Neural crest cell (in vitro differentiated cells): ENCODE measurements around the gene PSAPL1. TPM values are rescaled to one million over a fixed set of nuclear protein-coding genes. Genes with fewer than 3 reads are reported as not detected.
A peak's percentile ranks its signal among the peaks of the same experiment; 100 is the strongest.

ENCODE experiments used
- DNase-seq: peaks from one replicate; pipeline ENCODE4 v3.0.0; 2021; ENCODE audit warnings: low read depth, mixed read lengths, low spot score
- H3K27ac Mint-ChIP-seq: one replicate; pipeline ENCODE4 v1.8.0; 2021; ENCODE audit warnings: mild to moderate bottlenecking, mixed read lengths; ENCODE audit not compliant: unreplicated experiment
- H3K27me3 Mint-ChIP-seq: 2 replicates; pipeline ENCODE4 v1.8.0; 2021; ENCODE audit warnings: low read depth, mild to moderate bottlenecking, mixed read lengths
- H3K36me3 Mint-ChIP-seq: 2 replicates; pipeline ENCODE4 v1.8.0; 2021; ENCODE audit warnings: low read depth, mild to moderate bottlenecking, mixed read lengths
- H3K4me1 Mint-ChIP-seq: 2 replicates; pipeline ENCODE4 v1.8.0; 2021; ENCODE audit warnings: mixed read lengths
- H3K4me3 Mint-ChIP-seq: one replicate; pipeline ENCODE4 v1.8.0; 2021; ENCODE audit warnings: mild to moderate bottlenecking, mixed read lengths
- H3K9me3 Mint-ChIP-seq: 2 replicates; pipeline ENCODE4 v1.8.0; 2021; ENCODE audit warnings: mixed read lengths
- CTCF ChIP-seq: fragments of 200-600 bp; sonication (generic); conservative IDR thresholded peaks from 2 replicates; pipeline ENCODE4 v1.5.0; 2021; ENCODE audit warnings: antibody characterized with exemption, mild to moderate bottlenecking
- total RNA-seq: library from RNA; stranded (reverse); gene quantifications from 2 replicates; pipeline ENCODE4 v1.2.1, GENCODE V29; 2021

PSAPL1 gene
- total RNA-seq, 1 donor from 2014 or later, result not detected

GRCh38 chr4:7399440-7400234, 35.1 kb downstream of the PSAPL1 start:
- Mint-ChIP-seq H3K27ac (no peak overlapping the region), H3K27me3 (peaks cover 63% of the 10 kb centered on the region), H3K36me3 (peaks cover 7% of the 10 kb centered on the region), H3K4me1 (peaks cover 34% of the 10 kb centered on the region), H3K9me3 (peaks cover 9% of the 10 kb centered on the region), H3K4me3 (no peak overlapping the region)
- no peak for DNase-seq
- no peak for TF ChIP-seq CTCF

GRCh38 chr4:7398788-7399439, 35.8 kb downstream of the PSAPL1 start:
- Mint-ChIP-seq H3K9me3 (peaks cover 9% of the 10 kb centered on the region), H3K4me3 (no peak overlapping the region)

GRCh38 chr4:7398104-7398423, 36.7 kb downstream of the PSAPL1 start:
- no peak overlapping the region for H3K4me3 Mint-ChIP-seq
- H3K4me1 Mint-ChIP-seq, result peaks cover 43% of the 10 kb centered on the region
- H3K27me3 Mint-ChIP-seq, result peaks cover 62% of the 10 kb centered on the region
- peaks cover 9% of the 10 kb centered on the region for H3K9me3 Mint-ChIP-seq
- H3K27ac Mint-ChIP-seq, result no peak overlapping the region
- peaks cover 7% of the 10 kb centered on the region for H3K36me3 Mint-ChIP-seq
- DNase-seq, result no peak
- no peak for TF ChIP-seq CTCF

More at GRCh38 chr4:7398788-7399439, 35.8 kb downstream of the PSAPL1 start:
- no peak for TF ChIP-seq CTCF
- Mint-ChIP-seq H3K27me3 (peaks cover 58% of the 10 kb centered on the region), H3K27ac (no peak overlapping the region), H3K36me3 (peaks cover 7% of the 10 kb centered on the region), H3K4me1 (peaks cover 35% of the 10 kb centered on the region)
- no peak for DNase-seq

- Mint-ChIP-seq H3K9me3 (peaks cover 9% of the 10 kb centered on the region), H3K4me1 (peaks cover 49% of the 10 kb centered on the region), H3K4me3 (no peak overlapping the region), H3K27me3 (peaks cover 60% of the 10 kb centered on the region), H3K36me3 (peaks cover 7% of the 10 kb centered on the region), H3K27ac (peak overlapping the region; percentile 36)
- DNase-seq, result no peak
- no peak for TF ChIP-seq CTCF
Measured at GRCh38 chr4:7397206-7398103, 37.3 kb downstream of the PSAPL1 start.

- Mint-ChIP-seq H3K27ac (no peak overlapping the region), H3K36me3 (peaks cover 7% of the 10 kb centered on the region), H3K4me1 (peaks cover 55% of the 10 kb centered on the region), H3K27me3 (peaks cover 57% of the 10 kb centered on the region), H3K4me3 (no peak overlapping the region), H3K9me3 (peaks cover 9% of the 10 kb centered on the region)
- TF ChIP-seq CTCF, result no peak
- no peak for DNase-seq
Measured at GRCh38 chr4:7396186-7396910, 38.4 kb downstream of the PSAPL1 start.
